Glomerular endothelial cell (primary cell): ENCODE measurements around the gene ZWILCH. TPM values are rescaled to one million over a fixed set of nuclear protein-coding genes. Genes with fewer than 3 reads are reported as not detected.

Experiments
- total RNA-seq: library from RNA; depleted of rRNA; stranded (reverse); fragments of >200 nt; gene quantifications from 2 replicates; pipeline ENCODE4 v1.2.3, GENCODE V29; 2015

ZWILCH gene
- total RNA-seq, 1 donor from 2014 or later, result 11.8 TPM

Other genes with a start within 250 kb of the ZWILCH start
- 9.1 and 11.3 TPM in 2 replicates for gene DIS3L, start 211.8 kb upstream of the ZWILCH start, total RNA-seq
- gene TIPIN, start 148.6 kb upstream of the ZWILCH start, total RNA-seq, result 2.7 and 3.6 TPM in 2 replicates
- 52.8 and 78.8 TPM in 2 replicates for gene MAP2K1, start 118.4 kb upstream of the ZWILCH start, total RNA-seq
- gene SNAPC5, start 7.6 kb upstream of the ZWILCH start, total RNA-seq, result 12.1 and 24.7 TPM in 2 replicates
- gene RPL4, start 471 bp upstream of the ZWILCH start, total RNA-seq, result 2,424 and 3,654 TPM in 2 replicates
- 0.06 TPM in 1 of 2 replicates, not detected in the other for gene LCTL, start 60.7 kb downstream of the ZWILCH start, total RNA-seq
- gene SMAD6, start 196.9 kb downstream of the ZWILCH start, total RNA-seq, result 4.7 and 15.6 TPM in 2 replicates